ENCODE measurements around the gene CDK2AP2.

CDK2AP2 gene

DNA sequence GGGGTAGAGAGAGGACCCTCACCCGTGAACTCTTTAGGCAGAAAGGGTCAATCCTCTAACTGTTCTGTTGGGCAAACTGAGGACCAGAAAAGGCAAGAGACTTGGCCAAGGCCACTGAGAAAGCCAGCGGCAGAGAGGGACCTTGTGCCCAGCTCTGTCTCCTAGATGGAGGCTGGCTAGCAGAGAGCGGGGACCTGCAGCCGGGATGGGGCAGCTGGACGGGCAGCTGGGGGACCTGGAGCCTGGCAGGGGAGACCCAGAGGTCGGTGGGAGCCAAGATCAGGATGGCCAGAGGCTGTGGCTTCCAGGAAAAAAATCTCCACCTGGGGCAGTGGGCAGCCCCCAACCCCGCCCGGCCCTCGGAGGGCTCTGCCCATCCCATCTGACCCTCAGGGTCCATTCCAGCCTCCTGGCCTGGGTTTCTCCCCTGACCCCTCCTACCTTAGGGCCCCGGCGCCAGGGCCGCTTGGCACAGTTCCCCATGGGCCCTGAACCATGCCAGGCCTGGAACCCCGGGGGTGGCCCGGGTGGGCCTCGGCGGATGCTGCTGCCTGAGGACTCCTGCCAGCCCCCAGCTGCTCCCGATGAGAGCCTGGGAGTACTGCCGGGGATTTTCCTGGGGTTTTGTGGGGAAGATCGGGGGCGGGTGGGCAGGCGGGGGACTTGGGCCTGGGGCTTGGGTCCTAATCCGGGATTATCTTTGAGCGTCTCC lies 15.0 kb upstream of the CDK2AP2 start, which contains the start of gene CABP2:
TSS of gene CABP2 (minus strand) at position 603 of the 712 bp plus-strand sequence. CDS start at position 483, 120 bp downstream.
- H3K4me3 ChIP-seq (ENCODE audit: low read depth, low read length): no peak within 1 kb of the TSS
- no peak for DNase-seq (ENCODE audit: low read depth)
- TF ChIP-seq MYC (IDR thresholded peaks at IDR 0.05; ENCODE audit: low read depth, low read length) (no peak), CTCF (IDR thresholded peaks at IDR 0.05; ENCODE audit: low read depth, low read length) (no peak)

GRCh38 chr11:67522338-67522737 lies 14.4 kb upstream of the CDK2AP2 start:
- no peak overlapping the region for H3K4me3 ChIP-seq (ENCODE audit: low read depth, low read length)
- no peak for DNase-seq (ENCODE audit: low read depth)
- no peak for TF ChIP-seq MYC (IDR thresholded peaks at IDR 0.05; ENCODE audit: low read depth, low read length)
- TF ChIP-seq MAX (IDR thresholded peaks at IDR 0.05; ENCODE audit: low read depth, low read length): no peak
- no peak for TF ChIP-seq POLR2A (IDR thresholded peaks at IDR 0.05; ENCODE audit: extremely low read depth, insufficient read length)
- TF ChIP-seq CTCF (IDR thresholded peaks at IDR 0.05; ENCODE audit: low read depth, low read length): no peak

DNA sequence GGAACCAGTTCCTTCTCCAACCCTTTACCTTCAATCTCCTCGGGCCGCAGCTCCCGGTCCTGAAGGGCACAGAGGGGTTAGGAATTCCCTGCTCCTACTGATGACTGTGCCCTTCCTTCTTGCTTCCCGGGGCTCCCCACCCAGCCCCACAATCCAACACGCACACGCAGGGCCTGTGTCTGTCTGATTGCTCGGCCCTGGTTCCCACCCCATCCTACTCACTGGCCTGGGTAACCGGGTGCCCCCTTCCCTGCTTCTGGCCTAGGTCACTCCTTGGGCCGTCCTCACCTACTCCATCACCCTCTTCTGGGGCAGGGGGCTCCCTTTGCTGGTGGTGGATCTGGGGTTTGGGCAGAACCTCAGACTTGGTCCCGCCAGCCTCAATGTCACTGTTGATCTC lies 14.0 kb upstream of the CDK2AP2 start:
- no peak overlapping the region for H3K4me3 ChIP-seq (ENCODE audit: low read depth, low read length)
- TF ChIP-seq MYC (IDR thresholded peaks at IDR 0.05; ENCODE audit: low read depth, low read length) (no peak), MAX (IDR thresholded peaks at IDR 0.05; ENCODE audit: low read depth, low read length) (no peak), POLR2A (IDR thresholded peaks at IDR 0.05; ENCODE audit: extremely low read depth, insufficient read length) (no peak), CTCF (IDR thresholded peaks at IDR 0.05; ENCODE audit: low read depth, low read length) (no peak)
- no peak for DNase-seq (ENCODE audit: low read depth)

DNA sequence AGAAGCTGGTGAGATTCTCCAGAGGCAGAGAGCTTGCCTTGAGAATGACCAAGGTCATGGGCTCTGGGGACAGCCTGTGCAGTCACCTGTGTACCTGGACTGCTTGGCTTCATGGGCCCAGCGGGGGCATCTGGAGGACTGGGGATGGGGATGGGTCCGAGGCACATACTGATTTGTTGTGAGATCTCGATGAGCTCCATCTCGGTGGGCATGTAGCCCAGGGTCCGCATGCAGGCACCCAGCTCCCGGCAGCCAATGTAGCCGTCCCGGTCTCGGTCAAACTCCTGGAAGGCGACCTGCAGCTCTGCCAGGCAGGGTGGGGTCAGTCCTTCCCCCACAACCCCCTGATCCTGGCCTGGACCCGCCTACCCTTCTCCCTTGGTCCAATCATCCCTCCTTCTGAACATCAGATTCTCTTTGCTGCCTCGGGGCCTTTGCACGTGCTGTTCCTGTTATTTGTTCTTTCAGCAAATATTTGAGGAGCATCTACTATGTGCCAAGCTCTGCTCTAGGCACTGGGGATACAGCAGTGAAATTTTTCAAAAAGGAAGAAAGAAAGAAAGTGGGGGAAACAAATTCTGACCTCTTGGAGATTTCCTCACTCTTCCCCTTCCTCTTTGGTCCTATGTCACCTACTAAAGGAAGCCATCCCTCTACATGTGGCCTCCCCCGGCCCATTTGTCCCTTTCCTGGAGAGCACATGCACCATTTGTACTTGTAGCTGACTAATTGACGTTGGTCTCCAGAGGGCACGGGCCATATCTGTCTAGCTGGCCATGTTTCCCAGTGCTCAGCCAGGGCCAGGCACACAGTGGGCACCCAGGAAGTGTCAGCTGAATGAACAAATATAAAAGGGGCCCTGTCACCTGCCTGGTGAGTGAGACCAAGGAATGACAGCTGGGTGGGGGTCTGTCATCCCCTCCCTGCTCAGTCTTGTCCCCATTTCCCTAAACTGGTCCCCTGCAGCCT lies 13.2 kb upstream of the CDK2AP2 start:
- TF ChIP-seq CTCF (IDR thresholded peaks at IDR 0.05; ENCODE audit: low read depth, low read length) (no peak), MAX (IDR thresholded peaks at IDR 0.05; ENCODE audit: low read depth, low read length) (no peak), POLR2A (IDR thresholded peaks at IDR 0.05; ENCODE audit: extremely low read depth, insufficient read length) (no peak), MYC (IDR thresholded peaks at IDR 0.05; ENCODE audit: low read depth, low read length) (no peak)
- no peak for DNase-seq (ENCODE audit: low read depth)
- H3K4me3 ChIP-seq (ENCODE audit: low read depth, low read length): no peak overlapping the region

DNA sequence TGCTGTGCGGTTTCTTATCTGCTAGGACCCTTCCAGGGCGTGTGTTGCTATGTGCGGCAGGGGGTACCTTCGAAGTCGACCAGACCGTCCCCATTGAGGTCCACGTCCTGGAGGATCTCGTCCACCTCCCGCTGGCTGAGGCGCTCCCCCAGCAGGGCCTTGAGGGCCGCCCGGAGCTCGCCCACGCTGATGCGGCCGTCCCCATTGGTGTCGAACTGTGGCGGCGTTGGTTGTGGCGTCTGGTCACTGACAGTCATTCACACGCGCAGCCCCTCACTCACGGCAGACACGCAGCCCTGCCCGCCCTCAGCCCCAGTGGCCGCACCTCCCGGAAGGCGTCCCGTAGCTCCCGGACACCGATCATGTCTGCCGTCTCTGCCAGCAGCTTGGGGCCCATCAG lies 11.8 kb upstream of the CDK2AP2 start:
- TF ChIP-seq MAX (IDR thresholded peaks at IDR 0.05; ENCODE audit: low read depth, low read length): no peak
- no peak for TF ChIP-seq POLR2A (IDR thresholded peaks at IDR 0.05; ENCODE audit: extremely low read depth, insufficient read length)
- no peak for TF ChIP-seq MYC (IDR thresholded peaks at IDR 0.05; ENCODE audit: low read depth, low read length)
- TF ChIP-seq CTCF (IDR thresholded peaks at IDR 0.05; ENCODE audit: low read depth, low read length): no peak
- no peak overlapping the region for H3K4me3 ChIP-seq (ENCODE audit: low read depth, low read length)
- DNase-seq (ENCODE audit: low read depth): no peak
